Measurements from ENCODE around the gene EIF1.
"Not testable (repeated sequence)": the region's sequence is repeated elsewhere in the genome, so short reads cannot be mapped to it uniquely, and the experiment has no call there.

Gene EIF1

GRCh38 chr17:41656249-41657023 is 32.2 kb upstream of the EIF1 start:
- DNase-seq, result no peak

DNA sequence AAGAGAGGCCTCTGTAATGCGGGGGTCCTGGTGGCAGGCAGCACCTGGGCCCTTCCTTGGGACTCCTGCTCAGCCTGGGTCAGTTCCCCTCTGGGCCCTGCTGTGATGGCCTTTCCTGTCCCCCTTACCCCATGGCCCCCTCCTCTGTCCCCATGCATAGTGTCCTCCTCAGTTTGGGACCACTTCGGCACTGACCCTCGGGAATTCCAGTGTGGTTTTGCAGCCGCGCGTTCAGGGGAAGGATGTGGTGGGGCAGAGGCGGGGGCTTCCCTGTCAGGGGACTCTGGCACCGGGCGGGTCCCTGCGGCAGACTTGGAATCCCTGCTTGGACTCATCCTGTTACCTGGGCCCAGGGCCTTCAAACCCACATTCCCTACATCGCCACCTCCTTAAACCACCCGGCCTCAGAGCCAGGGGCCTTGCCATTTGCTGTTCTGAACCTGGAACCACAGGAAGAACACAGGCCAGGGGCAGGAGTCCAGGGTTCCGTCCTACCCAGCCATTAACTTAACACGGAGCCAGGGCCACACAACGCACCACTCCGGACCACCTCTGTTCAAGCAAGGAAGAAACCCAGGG is 31.4 kb upstream of the EIF1 start:
- no peak for DNase-seq

- DNase-seq, result no peak
Measured at GRCh38 chr17:41657936-41658335, 30.7 kb upstream of the EIF1 start.

DNA sequence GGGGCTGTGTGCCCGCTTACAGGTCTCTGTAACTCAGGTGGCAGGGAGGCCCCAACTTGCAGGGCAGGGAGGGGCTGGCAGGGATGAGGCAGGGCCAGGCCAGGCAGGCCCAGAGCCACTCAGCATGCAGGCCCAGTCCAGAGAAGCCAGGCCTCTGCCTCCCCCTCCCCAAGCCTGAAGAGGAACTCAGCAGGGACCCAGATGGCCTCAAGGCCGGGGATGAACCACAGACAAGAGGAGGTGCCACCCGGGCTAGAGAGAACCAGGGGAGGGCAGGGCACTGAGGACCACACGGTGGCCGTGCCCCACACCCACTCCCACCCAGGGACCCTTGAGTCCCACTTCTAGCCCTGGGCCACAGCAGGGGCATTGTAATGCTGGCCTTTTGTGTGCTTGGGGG is 29.8 kb upstream of the EIF1 start:
- no peak for DNase-seq

GRCh38 chr17:41659427-41660212 is 29.1 kb upstream of the EIF1 start:
- no peak for DNase-seq

DNA sequence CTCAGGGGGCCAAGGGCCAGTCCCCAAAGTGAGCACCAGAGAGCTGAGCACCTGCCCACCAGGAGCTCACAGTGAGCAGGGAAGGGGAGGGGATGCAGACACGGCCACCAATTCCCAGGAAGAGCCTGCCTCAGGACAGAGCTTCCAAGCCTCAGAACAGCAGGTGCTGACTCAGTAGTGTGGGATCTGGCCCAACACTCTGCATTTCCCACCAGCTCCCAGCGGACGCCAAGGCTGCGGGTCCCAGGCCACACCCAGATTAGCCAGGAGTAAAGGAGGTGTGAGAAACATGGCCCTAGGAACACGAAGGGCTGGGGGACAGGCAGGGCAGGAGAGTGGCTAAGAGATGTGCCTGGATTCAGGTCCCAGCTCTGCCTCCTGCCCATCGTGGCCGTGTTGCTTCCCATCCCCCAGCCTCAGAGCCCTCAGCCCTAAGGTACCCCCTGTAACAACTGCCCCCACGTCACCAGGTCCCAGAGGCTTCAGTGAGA is 28.4 kb upstream of the EIF1 start:
- no peak for DNase-seq

DNA sequence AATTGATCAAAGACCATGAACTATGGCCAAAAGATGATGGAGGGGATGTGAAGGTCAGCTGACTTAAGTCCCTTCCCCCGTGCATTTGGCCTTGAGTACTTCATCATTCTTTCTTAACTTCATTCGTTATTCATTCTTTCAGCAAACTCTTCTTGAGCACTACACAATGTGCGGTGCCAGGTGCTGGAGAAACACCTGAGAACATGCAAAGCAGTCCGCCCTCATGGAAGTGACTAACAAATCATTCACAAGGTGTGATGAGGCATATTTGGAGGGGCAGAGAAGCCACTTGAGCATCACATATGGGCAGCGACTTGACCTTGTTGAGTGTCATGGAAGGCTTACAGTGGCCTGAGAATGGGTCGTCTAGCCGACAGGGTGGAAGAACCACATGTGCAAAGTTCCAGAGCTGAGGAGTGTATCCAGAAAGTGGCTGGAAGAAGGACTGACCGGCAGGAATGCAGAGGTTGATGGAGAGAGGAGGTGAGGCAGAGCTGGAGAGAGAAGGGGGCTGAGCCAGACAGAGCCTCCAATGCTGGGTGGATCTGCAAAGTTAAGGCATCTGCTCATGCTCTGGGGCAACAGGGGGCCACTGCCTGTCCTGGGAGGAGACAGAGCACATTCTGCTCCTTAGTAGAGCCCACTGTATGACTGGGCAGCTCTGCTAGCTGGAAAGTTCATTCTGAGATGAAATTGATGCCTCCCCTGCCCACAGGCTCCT is 25.1 kb upstream of the EIF1 start:
- DNase-seq, result no peak

- no peak for DNase-seq
Measured at GRCh38 chr17:41664172-41664457, 24.6 kb upstream of the EIF1 start.

- no peak for DNase-seq
Measured at GRCh38 chr17:41664587-41665565, 23.8 kb upstream of the EIF1 start.

- peak; percentile 84 to 91 for DNase-seq
Measured at GRCh38 chr17:41665566-41666236, 23.0 kb upstream of the EIF1 start.

DNA sequence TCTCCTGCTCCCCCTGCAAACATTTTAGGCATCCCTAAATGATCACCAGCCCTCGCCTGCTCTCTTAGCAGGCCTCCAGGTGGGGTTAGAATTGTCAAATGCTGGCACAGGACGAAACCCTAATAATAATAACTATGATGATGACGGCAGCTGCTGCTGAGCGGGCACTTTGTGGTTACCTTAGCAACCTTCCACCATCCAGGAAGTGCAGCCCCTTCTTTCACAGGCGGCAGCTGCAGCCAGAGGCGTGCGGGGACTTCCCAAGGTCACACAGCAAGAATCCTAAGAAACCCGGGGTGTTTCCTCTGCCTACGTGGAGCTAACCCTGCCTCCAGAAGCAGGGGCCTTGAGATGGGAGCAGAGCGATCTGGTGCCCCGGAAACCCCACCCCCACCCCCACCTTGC is 22.4 kb upstream of the EIF1 start:
- DNase-seq, result peak; percentile 54 to 74

- DNase-seq, result peak; percentile 83 to 85
Measured at GRCh38 chr17:41666708-41667279, 21.9 kb upstream of the EIF1 start.

DNA sequence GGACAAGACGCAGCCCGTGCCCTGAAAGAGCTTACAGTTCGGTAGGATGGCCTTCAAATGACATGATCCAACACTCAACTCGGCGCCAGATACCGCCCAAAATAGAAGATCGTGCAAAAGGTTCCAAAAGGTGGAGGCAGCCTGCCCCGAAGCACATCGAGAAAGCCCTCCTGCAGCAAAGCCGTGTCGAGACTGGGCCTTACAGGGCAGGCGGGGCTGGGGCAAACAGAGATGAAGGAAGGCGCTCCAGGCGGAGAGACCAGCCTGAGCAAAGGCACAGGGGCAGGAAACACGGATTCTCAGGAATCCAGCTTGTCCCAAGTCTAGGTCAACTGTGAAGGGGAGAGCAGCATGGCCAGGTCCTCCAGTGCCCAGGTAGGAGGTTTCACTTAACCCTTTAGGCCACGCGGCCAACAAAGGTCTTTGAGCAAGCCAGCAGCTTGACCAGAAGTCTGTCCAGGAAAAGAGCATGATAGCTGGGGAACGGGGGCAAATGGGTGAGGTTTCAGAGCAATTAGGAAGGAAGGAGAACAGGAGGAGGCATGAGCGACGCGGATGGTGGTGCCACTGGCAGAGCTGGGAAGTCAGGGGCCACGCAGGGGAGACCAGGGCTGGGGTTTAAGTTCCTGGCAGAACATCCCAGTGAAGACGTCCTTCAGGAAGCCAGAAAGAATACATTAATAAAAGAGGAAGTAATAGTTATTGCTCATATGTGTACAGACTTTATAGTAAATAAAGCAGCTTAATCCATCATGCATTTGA is 21.2 kb upstream of the EIF1 start:
- no peak for DNase-seq

- no peak for DNase-seq
Measured at GRCh38 chr17:41672153-41672552, 16.5 kb upstream of the EIF1 start.

GRCh38 chr17:41675157-41676057 is 13.3 kb upstream of the EIF1 start:
- DNase-seq, result not testable (repeated sequence)

- no peak for DNase-seq
Measured at GRCh38 chr17:41676058-41676419, 12.6 kb upstream of the EIF1 start.

DNA sequence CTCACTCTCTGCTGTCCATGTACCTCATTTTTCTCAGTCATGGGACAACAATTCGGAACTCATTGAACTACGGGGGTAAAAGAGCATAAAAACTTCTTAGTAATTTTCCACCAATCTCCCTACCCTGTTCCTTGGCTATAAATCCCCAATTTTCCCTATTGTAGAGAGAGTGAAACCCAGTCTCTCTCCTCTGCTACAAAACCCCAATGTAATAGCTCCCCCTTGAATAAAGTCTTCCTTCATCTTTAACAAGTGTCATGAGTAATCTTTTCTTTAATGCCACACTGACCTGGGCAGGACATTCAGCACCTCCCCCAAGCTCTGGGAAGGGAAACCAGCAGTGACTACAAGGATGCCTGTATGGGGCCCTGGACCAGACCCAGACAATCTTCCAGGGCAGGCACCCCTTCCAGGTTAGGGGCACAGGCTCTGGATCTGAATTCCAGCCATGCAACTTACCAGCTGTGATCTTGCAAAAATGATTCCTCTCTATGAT is 10.2 kb upstream of the EIF1 start:
- no peak for DNase-seq

- DNase-seq, result peak in 1 of 2 experiments; percentile 60
Measured at GRCh38 chr17:41678907-41679739, 9.6 kb upstream of the EIF1 start.

All from stimulated activated CD4-positive, alpha-beta T cell treated with anti-CD3 and anti-CD28 coated beads, Interleukin-4, amount 100 ng/mL, for 4 hours (primary cell).